Hepatic stellate cell (primary cell): Measurements from ENCODE around the gene HNRNPDL.
A peak's percentile ranks its signal among the peaks of the same experiment; 100 is the strongest.
"Not testable (repeated sequence)": the region's sequence is repeated elsewhere in the genome, so short reads cannot be mapped to it uniquely, and the experiment has no call there.

Experiments used
- DNase-seq: peaks from one replicate; pipeline ENCODE4 v3.0.0; 2011; ENCODE audit warnings: low spot score

HNRNPDL gene

DNA sequence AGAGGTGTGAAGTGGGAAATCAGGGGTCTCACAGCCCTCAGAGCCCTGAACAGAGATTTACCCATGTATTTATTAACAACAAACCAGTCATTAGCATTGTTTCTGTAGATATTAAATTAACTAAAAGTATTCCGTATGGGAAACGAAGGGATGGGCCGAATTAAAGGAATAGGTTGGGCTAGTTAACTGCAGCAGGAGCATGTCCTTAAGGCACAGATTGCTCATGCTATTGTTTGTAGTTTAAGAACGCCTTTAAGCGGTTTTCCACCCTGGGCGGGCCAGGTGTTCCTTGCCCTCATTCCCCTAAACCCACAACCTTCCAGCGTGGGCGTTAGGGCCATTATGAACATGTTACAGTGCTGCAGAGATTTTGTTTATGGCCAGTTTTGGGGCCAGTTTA, 44.0 kb downstream of the HNRNPDL start:
- not testable (repeated sequence) for DNase-seq

DNA sequence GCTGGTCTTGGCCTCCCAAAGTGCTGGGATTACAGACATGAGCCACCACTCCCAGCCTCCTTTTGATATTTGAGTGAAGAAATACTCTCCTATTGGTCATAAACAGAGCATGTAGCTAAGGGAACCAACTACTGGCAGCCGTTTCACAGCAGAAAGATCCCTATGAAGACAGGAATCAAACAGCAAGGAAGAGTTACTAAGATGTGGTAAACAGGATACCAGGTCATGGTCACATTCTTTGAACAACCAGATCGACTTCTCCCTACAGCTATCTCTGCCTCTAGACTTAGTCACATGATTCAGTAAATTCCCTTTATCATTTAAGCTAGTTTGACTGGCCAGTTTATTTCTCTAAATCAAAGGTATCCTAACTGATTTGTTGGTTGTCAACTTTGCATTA, 47.5 kb downstream of the HNRNPDL start:
- no peak for DNase-seq

- DNase-seq = no peak
Measured at GRCh38 chr4:82381661-82382296, 48.5 kb downstream of the HNRNPDL start.

DNA sequence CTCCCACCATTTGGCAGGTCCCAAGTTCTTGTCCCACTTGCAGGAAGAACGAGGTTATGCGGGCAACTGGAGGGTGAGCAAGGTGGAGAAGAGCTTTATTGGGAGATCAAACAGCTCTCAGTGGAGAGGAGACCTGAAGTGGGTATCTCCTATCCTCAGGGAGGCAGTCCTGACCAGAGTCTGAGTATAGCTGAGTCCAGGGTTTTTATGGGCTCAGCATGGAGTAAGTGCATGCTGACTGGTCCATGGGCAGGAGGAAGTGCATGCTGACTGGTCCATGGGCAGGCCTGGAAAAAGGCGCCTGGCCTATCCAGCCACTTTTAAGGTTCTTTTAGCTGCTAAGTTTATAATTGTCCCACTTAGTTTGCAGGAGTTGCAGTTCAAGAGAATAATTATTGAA, 49.0 kb downstream of the HNRNPDL start:
- no peak for DNase-seq

DNA sequence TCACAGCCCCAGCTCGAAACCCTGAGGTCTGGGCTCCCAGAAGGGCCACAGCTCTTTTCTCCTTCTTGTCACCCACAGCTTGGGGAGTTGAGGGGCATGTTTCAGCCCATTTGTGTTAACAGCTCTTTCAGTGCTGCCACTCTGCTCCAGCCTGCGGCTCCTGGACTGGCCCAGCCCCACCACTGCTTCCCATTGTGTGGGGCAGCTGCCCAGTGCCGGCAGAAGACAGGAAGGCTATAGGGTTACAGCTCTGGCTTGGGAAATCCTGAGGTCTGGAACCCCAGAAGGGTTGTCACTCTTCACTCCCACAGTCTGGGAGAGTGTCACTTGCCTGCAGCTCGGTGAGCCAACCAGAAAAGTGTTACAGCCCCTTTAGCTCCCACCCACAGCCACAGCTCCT, 49.4 kb downstream of the HNRNPDL start:
- no peak for DNase-seq

DNA sequence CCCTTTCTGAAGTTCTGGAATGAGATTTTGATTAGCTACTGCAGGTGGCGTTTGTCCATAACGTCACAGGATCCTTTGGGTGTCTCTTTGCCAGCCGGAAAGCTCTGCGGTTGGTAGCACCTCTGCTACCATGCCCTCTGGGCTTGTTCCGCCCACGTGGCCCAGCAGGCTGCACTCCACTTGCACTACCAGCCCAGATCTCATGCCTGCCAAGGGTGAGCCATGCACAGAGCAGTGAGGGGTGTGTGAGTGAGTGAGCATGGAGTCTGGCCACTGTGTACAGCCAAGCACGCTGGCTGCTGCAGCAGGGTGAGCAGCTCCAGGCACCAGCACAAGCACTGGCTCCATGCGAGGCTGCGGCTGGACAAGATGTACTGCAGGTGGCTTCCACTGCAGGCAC, 49.9 kb downstream of the HNRNPDL start:
- DNase-seq = no peak

DNA sequence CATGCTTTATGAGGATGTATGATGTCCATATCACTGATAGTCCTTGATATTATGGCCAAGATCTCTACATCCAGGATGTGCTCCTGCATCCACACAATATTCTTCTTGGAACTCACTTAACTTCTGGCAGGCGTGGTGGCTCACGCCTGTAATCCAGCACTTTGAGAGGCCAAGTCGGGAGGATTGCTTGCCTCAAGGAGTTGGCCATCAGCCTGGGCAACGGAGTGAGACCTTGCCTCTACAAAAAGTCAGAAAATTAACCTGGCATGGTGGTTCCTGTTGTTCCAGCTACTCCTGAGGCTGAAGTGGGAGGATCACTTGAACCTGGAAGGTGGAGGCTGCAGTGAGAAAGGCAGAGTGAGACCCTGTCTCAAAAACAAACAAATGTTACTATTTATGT, 54.2 kb downstream of the HNRNPDL start:
- DNase-seq = no peak

- peak; percentile 94 for DNase-seq
Measured at GRCh38 chr4:82373816-82374625, 56.2 kb downstream of the HNRNPDL start, which contains the start of gene HNRNPD. TSS of gene HNRNPD (minus strand) at chr4:82373991. CDS start at chr4:82373678, 313 bp downstream.

DNA sequence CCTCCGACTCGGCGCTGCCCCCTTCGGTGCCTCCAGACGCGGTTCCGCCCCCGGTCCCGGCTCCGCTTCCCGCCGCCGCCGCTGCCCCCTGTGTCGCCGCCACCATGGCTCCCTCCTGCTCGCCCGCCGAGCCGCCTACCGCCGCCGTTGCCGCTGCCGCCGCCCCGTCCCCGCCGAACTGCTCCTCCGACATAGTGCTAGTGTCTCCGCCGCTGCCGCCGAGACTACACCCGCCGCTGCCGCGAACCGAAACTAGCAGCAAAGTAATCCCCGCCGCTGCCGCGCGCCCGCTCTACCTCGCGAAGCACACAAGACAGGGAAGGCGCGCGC, 56.8 kb downstream of the HNRNPDL start:
- DNase-seq = no peak
